ENCODE data around the gene RNF141.

GRCh38 chr11:10478066-10478465, 62.9 kb downstream of the RNF141 start:
- TF ChIP-seq ARNTL (CRISPR knock-in tag; IDR thresholded peaks at IDR 0.05; ENCODE audit: borderline replicate concordance, low read depth), result no peak
- TF ChIP-seq CREB5 (CRISPR knock-in tag; IDR thresholded peaks at IDR 0.05; ENCODE audit: low read depth), result no peak
- TF ChIP-seq ESRRG (CRISPR knock-in tag; IDR thresholded peaks at IDR 0.05), result no peak
- no peak for TF ChIP-seq SNAI2 (CRISPR knock-in tag; IDR thresholded peaks at IDR 0.05)
- TF ChIP-seq POU6F1 (CRISPR knock-in tag; IDR thresholded peaks at IDR 0.05; ENCODE audit: borderline replicate concordance, low read depth), result no peak
- no peak for TF ChIP-seq PPARA (CRISPR knock-in tag; IDR thresholded peaks at IDR 0.05; ENCODE audit: borderline replicate concordance)
- TF ChIP-seq CSDC2 (CRISPR knock-in tag; IDR thresholded peaks at IDR 0.05), result no peak
- TF ChIP-seq ISL1 (CRISPR knock-in tag; IDR thresholded peaks at IDR 0.05), result no peak
